Thyroid gland (tissue), 4 donors: Measurements from ENCODE around the gene GPN2. TPM values are rescaled to one million over a fixed set of nuclear protein-coding genes. Genes with fewer than 3 reads are reported as not detected.
A peak's percentile ranks its signal among the peaks of the same experiment; 100 is the strongest.

Experiments used
- DNase-seq, 2 donors: peaks; one replicate each; pipeline ENCODE4 v3.0.0-alpha.2; 2019
- H3K27ac ChIP-seq, 3 donors: fragments of 200-600 bp; sonication (generic); 1 replicate in 2 of 3; 2 replicates in 1 of 3; pipeline ENCODE4 v1.5.1; 2016 to 2019; ENCODE audit warnings: mild to moderate bottlenecking in 1 of 3, moderate library complexity in 1 of 3
- H3K27me3 ChIP-seq: fragments of 200-600 bp; sonication (generic); one replicate; pipeline ENCODE4 v1.5.1; 2019
- H3K36me3 ChIP-seq, 2 donors: fragments of 200-600 bp; sonication (generic); one replicate each; pipeline ENCODE4 v1.5.1; 2016 to 2019
- H3K4me1 ChIP-seq, 2 donors: fragments of 200-600 bp; sonication (generic); one replicate each; pipeline ENCODE4 v1.5.1; 2017 to 2019
- H3K4me3 ChIP-seq, 3 donors: fragments of 200-600 bp; sonication (generic); replicated peaks in 1 of 3; 1 replicate in 2 of 3; 2 replicates in 1 of 3; pipeline ENCODE4 v1.5.1; 2016; ENCODE audit warnings: mild to moderate bottlenecking in 1 of 3
- H3K9me3 ChIP-seq: fragments of 200-600 bp; sonication (generic); one replicate; pipeline ENCODE4 v1.5.1; 2017
- POLR2A ChIP-seq, 2 donors: fragments of 450-650 bp; IDR thresholded peaks; one replicate each; pipeline ENCODE4 v1.6.1; 2017; ENCODE audit warnings: antibody characterized with exemption in 2 of 2, mild to moderate bottlenecking in 2 of 2, moderate library complexity in 1 of 2
- WGBS, 2 donors: methylation state at CpG; one replicate each; pipeline ENCODE4 v1.1.5; 2017; 5-methylcytosine and 5-hydroxymethylcytosine counted together
- intact Hi-C: fragments of 100-400 bp; cut with DNase I; formaldehyde crosslinking; loops from one replicate; pipeline ENCODE4 v1.15.1; 2023
- total RNA-seq, 4 donors: library from RNA; depleted of rRNA; stranded (reverse); fragments of >200 nt; gene quantifications; one replicate each; pipeline ENCODE4 v1.2.3, GENCODE V29; 2016
- TF ChIP-seq, protein P1 (sequence below), 6 experiments: fragments of 200-600 bp in 3 of 6; fragments of 450-650 bp in 3 of 6; sonication (generic) in 3 of 6; IDR thresholded peaks; one replicate each; pipeline ENCODE4 v1.5.1; 2016 to 2019; ENCODE audit warnings: antibody characterized with exemption in 6 of 6, mild to moderate bottlenecking in 2 of 6, inconsistent platforms in 1 of 6, moderate library complexity in 1 of 6

GPN2 gene
- total RNA-seq, 4 donors from 2014 or later = 14.3 to 18.8 (median 16.4) TPM

- WGBS, 2 donors = 88 to 92% methylated on average over 11 of the region's 11 CpGs
- H3K4me3 ChIP-seq = no peak overlapping the region
- intact Hi-C loops = no loop called here
- TF ChIP-seq POLR2A (IDR thresholded peaks at IDR 0.05) = no peak
- TF ChIP-seq, protein P1, sequence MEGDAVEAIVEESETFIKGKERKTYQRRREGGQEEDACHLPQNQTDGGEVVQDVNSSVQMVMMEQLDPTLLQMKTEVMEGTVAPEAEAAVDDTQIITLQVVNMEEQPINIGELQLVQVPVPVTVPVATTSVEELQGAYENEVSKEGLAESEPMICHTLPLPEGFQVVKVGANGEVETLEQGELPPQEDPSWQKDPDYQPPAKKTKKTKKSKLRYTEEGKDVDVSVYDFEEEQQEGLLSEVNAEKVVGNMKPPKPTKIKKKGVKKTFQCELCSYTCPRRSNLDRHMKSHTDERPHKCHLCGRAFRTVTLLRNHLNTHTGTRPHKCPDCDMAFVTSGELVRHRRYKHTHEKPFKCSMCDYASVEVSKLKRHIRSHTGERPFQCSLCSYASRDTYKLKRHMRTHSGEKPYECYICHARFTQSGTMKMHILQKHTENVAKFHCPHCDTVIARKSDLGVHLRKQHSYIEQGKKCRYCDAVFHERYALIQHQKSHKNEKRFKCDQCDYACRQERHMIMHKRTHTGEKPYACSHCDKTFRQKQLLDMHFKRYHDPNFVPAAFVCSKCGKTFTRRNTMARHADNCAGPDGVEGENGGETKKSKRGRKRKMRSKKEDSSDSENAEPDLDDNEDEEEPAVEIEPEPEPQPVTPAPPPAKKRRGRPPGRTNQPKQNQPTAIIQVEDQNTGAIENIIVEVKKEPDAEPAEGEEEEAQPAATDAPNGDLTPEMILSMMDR (IDR thresholded peaks at IDR 0.05) = no peak
- no peaks in the 10 kb centered on the region for H3K4me1 ChIP-seq
- H3K36me3 ChIP-seq = peaks cover 39 to 43% of the 10 kb centered on the region in 2 donors
- no peaks in the 10 kb centered on the region for H3K9me3 ChIP-seq
- no peak for DNase-seq
- H3K27me3 ChIP-seq = no peaks in the 10 kb centered on the region
- no peak overlapping the region for H3K27ac ChIP-seq
Observed at GRCh38 chr1:26856181-26856580, 33.9 kb downstream of the GPN2 start.

DNA sequence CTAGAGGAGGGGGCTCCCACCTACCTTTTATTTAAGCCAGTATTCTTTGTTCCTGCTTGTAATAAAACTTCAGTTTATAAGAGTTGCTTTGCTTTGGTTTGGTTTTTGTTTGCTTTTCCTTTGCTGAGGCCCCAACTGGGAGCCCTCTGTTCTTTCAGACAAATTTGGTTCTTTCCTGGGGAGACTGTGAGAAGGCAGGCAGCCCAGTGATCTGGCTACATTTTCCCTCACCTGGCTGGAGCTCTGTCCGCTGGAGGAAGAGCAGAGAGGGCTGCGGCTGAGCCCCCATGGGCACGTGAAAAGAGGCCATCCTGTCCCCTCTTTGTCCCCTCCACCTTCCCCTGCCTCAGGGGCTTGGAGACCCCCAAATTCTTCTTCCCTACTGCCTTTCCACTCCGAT, 34.4 kb downstream of the GPN2 start:
- no peaks in the 10 kb centered on the region for H3K4me1 ChIP-seq
- peaks cover 44 to 49% of the 10 kb centered on the region in 2 donors for H3K36me3 ChIP-seq
- H3K27ac ChIP-seq = no peak overlapping the region
- no peak overlapping the region for H3K4me3 ChIP-seq
- TF ChIP-seq, protein P1 (IDR thresholded peaks at IDR 0.05) = no peak
- no peak for TF ChIP-seq POLR2A (IDR thresholded peaks at IDR 0.05)
- no peak for DNase-seq
- intact Hi-C loops = no loop called here
- no peaks in the 10 kb centered on the region for H3K27me3 ChIP-seq
- 90 to 98% methylated on average over 4 of the region's 4 CpGs for WGBS, 2 donors
- no peaks in the 10 kb centered on the region for H3K9me3 ChIP-seq

DNA sequence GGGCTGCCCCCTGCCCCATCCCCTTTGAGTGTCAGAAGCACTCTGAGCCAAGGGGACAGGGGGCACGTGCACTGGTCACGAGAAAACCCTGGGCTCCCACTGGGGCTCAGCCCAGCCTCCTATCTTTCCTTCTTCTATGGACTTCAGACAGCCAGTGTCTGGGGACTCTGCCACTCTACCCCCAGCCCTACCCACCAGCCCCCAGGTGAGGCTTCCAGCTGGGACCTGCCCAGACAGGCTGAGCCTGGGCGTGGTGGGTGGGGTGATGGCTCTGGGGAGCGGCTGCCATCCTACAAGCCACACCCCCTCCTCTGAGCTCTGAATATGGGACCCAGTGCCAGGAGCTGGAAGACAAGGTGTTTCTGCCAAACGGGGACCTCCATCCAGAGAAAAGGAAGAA, 35.2 kb downstream of the GPN2 start:
- no peaks in the 10 kb centered on the region for H3K4me1 ChIP-seq
- no peaks in the 10 kb centered on the region for H3K27me3 ChIP-seq
- DNase-seq = no peak

GRCh38 chr1:26853600-26853999, 36.5 kb downstream of the GPN2 start:
- H3K27ac ChIP-seq = no peak overlapping the region
- WGBS, 2 donors = 97 to 100% methylated on average over 9 to 10 of the region's 10 CpGs

More for the DNA sequence above, 35.2 kb downstream of the GPN2 start:
- no peak for TF ChIP-seq POLR2A (IDR thresholded peaks at IDR 0.05)
- TF ChIP-seq, protein P1 (IDR thresholded peaks at IDR 0.05) = no peak
- H3K9me3 ChIP-seq = no peaks in the 10 kb centered on the region
- no peak overlapping the region for H3K4me3 ChIP-seq
- 87 to 90% methylated on average over 5 of the region's 5 CpGs for WGBS, 2 donors
- H3K36me3 ChIP-seq = peaks cover 51 to 56% of the 10 kb centered on the region in 2 donors
- intact Hi-C loops = no loop called here
- H3K27ac ChIP-seq = no peak overlapping the region

GRCh38 chr1:26853156-26853555, 36.9 kb downstream of the GPN2 start:
- TF ChIP-seq POLR2A (IDR thresholded peaks at IDR 0.05) = no peak
- TF ChIP-seq, protein P1 (IDR thresholded peaks at IDR 0.05) = peak; percentile 33 to 76 (median 60)
- Histone ChIP-seq H3K27ac (no peak overlapping the region), H3K4me3 (no peak overlapping the region), H3K27me3 (no peaks in the 10 kb centered on the region), H3K9me3 (no peaks in the 10 kb centered on the region), H3K36me3 (peaks cover 66 to 74% of the 10 kb centered on the region in 2 donors), H3K4me1 (peaks cover 0 to 15% of the 10 kb centered on the region in 2 donors)
- intact Hi-C loops = no loop called here
- WGBS, 2 donors = 44 to 60% methylated on average over 1 to 3 of the region's 3 CpGs
- peak; percentile 74 to 80 for DNase-seq

More at GRCh38 chr1:26853600-26853999, 36.5 kb downstream of the GPN2 start:
- Histone ChIP-seq H3K9me3 (no peaks in the 10 kb centered on the region), H3K27me3 (no peaks in the 10 kb centered on the region), H3K36me3 (peaks cover 65 to 69% of the 10 kb centered on the region in 2 donors), H3K4me1 (peaks cover 0 to 12% of the 10 kb centered on the region in 2 donors), H3K4me3 (no peak overlapping the region)
- no peak for DNase-seq
- TF ChIP-seq POLR2A (IDR thresholded peaks at IDR 0.05) = no peak
- TF ChIP-seq, protein P1 (IDR thresholded peaks at IDR 0.05) = no peak
- intact Hi-C loops = no loop called here
